Stimulated activated CD8-positive, alpha-beta memory T cell treated with anti-CD3 and anti-CD28 coated beads, Interleukin-2, amount 100 ng/mL, for 1 hour (primary cell): ENCODE data around the gene NDUFA11.

ENCODE experiments used
- DNase-seq, 2 donors: peaks; one replicate each; pipeline ENCODE4 v3.0.0-alpha.2; 2020; ENCODE audit warnings: low read depth in 2 of 2

NDUFA11 gene

DNA sequence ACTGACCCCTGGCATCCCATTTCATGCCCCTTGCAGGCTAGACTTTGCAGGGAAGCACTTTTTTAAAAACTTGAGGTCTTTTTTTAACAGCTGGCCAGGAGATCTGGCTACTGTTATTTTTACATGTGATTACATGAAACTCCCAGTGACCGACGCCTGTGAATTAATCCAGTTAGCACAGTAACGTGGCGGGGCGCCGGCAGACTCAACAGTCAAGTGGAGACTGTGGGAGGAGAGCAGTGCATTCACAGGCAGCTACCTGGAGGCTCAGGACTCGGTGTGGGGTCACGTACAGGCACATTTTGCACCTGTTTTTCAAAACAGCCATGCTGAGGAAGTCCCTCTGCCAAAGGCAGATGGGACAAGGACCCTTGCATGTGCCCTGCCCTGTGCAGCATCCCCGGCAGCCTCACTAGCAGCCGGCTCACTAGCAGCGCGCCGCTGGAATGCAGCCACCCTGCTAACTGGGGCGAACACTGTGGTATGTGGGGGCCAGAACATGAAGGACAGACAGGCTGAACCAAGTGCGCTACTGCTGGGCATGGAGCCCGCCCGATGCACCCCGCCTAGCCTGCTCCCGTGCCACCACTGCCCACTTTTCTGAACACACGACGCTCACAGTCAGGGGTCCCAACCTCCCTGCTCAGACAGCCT lies 29.1 kb upstream of the NDUFA11 start:
- no peak for DNase-seq

DNA sequence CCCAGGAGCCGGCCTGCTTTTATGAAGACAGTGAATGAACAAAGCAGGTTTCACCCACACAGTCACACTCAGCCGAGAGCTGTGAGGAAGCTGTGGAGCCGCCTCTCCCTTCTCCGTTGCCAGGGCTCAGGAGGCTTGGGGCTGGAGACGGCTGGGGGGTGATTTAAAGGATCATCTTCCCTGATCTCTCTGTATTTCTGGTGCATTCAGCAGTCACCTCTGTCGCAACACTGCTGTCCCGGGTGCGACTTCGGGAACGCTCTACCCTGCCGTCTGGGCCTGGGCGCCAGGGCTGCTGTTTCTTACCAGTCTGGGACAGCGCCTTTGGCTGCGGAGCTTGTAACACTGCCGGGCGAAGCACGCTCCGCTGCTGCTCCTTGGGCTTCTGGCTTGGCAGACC lies 28.6 kb upstream of the NDUFA11 start:
- no peak for DNase-seq

DNA sequence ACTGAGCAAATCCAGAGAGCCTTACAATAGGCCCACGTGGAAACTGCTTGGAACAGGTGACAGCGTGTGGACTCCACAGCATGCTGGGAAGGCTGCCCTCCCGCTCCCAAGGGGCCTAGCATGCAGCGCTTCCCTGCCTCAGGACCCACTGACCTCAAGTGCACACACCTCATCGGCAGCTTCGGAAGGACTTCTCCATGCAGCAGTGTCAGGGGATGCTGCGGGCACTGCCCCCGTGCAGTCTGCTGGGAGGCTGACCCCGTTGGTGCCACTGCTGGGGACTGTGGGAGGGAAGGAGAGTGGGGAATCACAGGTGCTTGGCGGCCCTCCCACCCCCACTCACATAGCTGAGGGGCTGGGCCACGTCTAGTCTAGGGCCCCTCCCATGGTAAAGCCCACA lies 27.7 kb upstream of the NDUFA11 start:
- DNase-seq: no peak

DNA sequence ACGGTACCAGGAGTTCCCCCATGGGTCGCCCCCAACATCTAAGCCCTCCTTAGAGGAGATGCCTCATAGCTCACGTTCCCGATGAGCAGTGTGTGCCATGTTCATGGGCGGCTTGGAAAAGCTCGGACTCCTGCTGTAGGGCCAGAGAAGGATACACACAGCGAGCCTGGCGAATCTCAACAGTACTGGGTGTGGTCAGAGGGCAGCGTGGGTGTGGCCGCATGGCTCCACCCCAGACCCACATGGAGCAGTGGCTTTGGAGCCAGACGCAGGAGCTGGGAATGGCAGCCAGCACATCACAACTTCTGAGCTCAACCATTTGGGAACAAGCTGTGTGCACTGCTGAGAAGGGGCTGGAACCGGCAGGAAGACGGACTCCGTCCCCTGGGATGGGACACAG lies 26.0 kb upstream of the NDUFA11 start:
- no peak for DNase-seq

DNA sequence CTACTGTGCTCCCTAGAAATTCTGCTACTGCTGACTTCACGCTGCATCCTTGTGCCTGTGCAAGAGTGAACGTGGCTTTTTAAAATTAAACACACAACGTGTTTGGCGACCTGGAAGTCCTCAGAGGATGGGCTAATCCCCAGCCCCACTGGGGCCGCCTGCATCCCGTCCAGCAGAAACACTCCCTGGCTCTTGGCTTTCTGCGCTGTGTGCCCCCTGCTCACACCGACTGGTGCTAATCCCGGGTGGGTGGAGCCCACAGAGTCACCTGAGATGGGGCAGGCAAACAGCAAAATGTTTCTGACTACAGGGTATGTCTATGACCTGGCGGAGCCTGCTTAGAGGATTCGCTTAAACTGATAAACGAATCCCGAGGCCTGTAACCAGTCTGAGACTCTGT lies 25.6 kb upstream of the NDUFA11 start:
- DNase-seq: no peak

DNA sequence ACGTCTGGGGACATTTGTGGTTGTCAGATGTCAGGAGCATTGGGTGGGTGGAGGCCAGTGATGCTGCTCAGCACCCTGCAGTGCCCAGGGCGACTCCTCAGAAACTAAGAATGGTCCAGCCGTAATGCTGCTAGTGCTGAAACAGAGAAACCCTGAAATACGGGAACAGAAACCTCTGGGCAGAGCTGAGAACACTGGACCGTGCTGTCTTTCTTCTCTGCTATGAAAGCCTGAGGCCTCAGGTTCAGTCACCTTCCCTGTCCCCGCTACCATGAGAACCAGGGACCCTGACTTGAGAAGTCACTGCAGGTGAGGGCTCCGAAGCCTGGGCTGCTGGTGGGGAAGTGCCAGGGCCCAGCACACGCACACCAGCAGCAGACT lies 23.8 kb upstream of the NDUFA11 start:
- no peak for DNase-seq

DNA sequence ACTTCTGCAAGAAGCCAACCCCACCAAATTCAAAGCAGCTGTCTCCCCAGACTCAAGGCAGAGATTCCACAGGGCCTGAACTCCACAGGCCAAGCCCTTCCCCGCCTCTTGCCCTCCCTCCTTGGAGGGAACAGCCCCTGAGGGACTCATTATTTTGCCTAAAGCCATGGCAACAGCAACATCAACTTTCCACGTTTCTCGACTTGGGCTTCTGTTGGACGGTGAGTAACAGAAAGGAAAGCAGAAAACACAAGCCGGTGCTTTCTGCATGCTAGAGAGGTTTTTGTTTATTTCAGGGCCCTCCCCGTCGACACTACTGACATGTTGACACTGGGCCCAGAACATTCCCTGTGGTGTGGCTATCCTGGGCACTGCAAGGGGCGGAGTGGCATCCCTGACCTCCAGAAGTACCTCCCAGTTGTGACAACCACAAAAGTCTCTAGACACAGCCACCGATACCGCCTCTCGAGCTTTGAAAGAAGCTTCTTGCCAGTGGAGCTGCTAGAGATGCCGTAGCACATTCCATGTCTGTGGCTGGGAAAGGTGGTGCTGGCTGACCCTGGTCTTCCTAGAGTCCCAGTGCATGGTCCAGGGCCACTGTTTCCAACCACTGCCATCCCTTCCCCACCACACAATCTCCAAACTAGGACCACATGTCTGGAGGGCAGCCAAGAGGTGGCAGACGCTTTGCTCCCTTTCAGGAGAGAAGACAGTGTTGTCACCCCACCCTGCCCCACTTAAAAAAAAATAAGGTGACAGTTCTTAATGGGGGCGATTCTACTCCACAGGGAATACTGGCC lies 23.3 kb upstream of the NDUFA11 start:
- no peak for DNase-seq

DNA sequence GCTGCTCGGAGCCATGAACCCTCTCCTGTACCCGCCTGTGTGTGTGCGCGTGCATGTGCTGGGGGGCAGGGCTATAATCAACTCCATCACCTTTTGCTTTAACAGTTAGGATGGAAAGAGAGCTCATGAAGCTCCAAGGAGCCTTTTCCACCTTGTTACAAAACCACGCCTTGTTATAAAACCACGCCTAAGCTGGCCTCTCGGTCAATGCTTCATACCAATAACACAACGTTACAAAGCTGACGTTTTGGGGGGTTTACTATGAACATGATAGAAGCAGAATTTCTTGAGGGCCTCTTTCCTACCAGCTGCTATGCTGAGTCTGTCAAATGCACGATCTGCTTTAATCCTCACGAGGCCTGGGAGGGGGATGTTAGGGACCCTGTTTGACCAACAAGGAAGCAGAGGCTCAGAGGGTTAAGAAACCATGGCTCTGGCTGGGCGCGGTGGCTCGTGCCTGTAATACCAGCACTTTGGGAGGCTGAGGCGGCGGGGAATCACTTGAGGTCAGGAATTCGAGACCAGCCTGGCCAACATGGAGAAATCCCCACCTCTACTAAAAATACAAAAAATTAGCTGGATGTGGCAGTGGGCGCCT lies 22.3 kb upstream of the NDUFA11 start:
- DNase-seq: no peak

DNA sequence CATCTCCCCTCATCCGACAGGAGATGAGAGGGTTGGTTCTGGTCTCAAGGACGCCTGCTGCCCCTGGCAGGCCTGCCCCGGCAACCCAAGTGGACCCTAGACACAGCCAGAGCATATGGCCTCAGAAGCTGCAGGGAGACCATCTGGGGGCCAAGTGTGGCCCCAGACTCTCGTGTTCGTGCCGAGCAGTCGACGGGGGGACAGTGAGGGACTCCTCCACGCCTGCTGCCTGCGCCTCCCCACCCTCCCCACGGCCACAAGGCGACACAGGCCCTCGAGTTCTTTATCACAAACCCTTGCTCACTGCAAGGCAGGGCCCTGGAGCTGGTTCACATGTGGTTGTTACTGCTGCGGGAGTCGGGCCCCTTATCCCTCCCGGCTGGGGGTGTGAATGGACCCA lies 19.8 kb upstream of the NDUFA11 start:
- DNase-seq: no peak

DNA sequence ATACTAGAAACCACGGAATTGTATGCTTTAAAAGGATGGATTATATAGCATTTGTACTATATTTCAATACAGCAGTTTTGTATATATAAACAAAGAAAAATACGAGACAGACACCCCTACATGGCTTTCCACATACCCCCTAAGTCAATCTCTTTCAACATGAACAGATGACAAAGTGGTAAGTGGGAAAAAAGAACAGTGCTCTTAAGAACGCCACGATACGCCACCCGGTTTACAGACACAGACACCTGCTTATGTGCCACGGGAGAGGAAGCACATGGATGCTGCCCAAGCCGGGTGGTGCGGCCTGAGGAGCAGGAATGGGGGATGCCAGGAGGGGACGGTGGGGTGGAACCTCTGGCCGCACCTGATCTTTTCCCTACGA lies 18.6 kb upstream of the NDUFA11 start:
- no peak for DNase-seq

DNA sequence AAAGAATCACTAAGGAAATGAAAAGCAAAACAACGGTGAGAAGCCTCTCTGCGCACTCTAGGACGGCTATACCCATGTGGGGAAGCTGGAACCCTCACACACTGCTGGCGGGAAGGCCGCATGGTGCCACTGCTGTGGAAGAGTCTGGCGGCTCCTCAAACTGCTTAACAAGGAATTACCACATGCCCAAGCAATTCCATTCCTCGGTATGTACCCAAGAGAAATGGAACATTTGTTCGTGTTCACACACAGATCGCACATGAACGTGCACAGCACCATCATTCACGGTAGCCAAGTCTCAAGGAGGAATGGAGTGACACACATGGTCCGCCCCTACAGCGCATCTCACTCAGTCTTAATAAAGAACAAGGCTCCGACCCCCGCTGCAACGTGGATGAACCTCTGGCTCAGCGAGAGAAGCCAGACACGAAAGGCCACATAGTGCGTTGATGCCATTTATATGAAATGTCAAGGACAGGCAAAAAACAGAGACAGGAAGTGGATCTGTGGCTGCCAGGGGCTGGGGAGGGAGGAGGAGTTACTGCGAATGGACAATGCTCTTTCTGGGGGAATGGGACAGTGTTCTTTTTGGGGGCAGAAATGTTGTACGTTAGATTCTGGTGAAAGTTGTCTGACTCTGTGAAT lies 18.0 kb upstream of the NDUFA11 start:
- DNase-seq: no peak

DNA sequence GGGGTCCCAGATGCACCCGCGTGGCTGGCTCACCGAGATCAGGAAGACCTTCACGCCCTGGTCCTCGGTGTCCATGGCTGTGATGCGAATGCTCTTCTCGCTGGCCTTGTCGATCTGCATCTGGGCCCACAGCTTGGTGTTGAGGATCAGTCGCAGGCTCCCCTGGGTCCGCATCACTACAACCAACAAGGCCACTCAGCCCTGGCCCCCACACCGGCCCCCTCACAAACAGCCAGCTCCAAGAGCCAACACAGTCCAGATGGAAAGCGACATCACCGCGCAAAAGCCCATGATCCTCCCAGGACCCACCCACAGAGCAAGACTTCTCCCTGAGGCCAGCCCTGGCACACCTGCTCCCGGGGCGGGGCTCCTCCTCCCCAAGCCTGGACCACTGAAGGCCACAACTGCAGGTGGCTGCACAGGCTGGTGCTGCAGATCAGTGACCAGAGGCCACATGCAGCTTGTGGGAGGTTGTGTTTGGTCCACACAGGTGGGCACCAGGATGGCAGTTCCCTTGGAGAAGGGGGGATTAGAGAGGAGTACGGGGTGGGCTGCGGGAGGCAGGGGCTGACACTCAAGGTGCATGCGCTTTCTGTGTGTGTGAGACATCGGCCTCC lies 15.0 kb upstream of the NDUFA11 start:
- DNase-seq: no peak

DNA sequence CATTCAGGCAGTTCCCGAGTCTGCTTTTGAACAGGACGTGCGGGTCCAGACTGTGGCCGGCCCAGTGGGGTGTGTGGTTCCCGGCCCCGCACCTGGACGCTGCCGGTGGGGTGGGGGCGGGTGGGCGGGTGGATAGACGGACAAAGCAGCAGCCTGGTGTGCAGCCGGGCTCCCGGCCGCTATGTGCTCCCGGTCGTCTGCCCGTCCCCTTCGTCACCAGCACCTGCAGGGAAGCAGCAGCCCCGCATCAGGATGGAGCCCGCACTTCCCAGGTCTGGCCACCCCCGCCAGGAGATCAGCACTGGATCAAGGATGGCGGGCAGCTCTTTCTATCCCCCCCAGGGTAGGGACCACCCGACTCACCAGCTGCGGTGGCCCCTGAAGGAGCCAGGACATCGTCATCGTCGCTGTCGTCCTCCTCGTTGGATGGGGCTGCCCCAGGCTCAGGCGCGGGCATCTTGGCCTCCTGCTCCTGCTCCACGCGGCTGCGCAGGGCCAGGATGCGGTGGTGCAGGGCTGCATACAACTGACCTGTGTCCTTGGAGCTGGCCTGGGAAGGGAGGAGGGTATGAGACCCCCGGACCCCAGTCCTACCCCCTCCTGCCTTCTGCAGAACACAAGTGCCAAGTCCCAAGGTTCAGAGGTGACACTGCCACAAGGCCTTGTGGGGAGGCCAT lies 14.0 kb upstream of the NDUFA11 start:
- no peak for DNase-seq

DNA sequence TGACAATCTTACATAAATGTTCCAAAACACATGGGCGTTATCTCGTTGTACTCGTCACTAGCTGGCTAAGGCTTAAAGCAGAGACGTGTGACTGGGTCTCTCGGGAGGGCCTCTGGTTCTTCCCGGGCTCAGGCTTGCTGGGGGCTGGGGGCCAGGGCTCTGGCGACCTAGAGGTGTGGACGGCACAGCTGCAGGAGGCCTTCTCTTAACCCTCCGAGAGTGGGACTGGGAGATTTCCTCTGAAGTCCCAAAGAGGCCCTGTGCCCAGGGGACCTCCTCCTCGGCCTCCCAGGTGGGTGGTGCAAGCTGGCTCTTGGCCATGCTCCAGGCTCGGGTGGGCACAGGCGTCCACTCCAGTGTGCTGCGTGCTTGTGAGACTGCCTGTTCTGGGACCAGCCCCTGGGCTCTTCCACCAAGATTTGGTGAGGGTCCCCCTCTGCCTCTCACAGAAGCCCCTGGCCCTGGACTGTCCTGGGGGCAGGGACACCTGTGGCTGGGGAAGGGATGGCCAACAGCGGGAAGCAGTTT lies 12.7 kb upstream of the NDUFA11 start:
- no peak for DNase-seq

DNA sequence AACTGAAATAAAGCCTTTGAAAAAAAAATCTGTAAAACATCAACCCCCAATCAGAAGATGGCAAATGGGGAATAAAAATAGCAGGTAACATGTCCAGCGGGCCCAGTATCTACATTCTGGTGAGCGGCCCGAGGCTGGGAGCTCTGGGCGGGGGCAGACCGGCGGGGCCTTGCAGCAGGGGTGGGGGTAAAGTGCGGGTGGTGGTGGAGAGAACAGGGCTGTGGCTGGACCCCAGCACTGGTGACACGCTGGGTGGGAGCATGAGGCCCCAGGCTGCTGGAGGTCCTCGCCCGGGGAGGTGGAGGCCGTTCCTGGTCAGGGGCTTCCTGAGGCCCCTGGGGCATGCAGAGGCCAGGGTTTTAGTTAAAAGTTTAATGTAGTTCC lies 12.2 kb upstream of the NDUFA11 start:
- DNase-seq: no peak

DNA sequence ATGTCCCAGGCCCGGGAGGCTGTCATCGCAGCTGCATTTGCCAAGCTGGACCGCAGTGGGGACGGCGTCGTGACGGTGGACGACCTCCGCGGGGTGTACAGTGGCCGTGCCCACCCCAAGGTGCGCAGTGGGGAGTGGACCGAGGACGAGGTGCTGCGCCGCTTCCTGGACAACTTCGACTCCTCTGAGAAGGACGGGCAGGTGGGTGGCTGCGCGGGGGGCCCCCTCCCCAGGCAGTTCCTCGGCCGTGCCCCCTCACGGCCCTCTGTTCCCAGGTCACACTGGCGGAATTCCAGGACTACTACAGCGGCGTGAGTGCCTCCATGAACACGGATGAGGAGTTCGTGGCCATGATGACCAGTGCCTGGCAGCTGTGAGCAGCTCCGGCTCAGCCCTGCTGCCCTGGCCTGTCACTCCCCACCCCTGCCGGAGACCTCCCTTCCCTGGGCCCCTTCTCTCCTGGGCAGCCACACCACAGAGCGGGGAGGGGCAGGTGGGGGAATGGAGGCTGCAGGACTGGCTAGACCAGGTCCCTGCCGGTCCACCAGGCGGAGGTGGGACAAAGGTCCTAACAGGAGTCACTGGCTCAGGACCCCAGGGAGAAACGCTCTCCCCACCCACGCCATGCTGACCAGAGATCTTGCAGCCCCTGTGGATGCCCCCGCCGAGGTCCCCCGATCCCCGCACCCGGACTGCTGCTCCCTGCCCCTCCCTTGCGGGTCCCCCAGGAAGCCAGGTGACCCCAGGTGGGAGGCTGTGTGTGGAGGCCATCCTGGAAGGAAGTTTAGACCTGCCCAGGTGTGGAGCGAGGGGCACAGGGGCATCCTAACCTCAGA lies 11.6 kb upstream of the NDUFA11 start:
- no peak for DNase-seq

DNA sequence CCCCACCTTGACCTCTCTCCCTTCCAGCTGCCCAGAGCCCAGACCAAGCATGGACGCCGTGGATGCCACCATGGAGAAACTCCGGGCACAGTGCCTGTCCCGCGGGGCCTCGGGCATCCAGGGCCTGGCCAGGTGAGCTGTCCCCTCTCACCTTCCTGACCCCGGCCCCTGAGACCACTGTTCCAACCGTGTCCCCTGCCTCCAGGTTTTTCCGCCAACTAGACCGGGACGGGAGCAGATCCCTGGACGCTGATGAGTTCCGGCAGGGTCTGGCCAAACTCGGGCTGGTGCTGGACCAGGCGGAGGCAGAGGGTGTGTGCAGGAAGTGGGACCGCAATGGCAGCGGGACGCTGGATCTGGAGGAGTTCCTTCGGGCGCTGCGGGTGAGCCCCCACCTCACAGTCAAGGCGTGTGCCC lies 10.8 kb upstream of the NDUFA11 start:
- DNase-seq: no peak

DNA sequence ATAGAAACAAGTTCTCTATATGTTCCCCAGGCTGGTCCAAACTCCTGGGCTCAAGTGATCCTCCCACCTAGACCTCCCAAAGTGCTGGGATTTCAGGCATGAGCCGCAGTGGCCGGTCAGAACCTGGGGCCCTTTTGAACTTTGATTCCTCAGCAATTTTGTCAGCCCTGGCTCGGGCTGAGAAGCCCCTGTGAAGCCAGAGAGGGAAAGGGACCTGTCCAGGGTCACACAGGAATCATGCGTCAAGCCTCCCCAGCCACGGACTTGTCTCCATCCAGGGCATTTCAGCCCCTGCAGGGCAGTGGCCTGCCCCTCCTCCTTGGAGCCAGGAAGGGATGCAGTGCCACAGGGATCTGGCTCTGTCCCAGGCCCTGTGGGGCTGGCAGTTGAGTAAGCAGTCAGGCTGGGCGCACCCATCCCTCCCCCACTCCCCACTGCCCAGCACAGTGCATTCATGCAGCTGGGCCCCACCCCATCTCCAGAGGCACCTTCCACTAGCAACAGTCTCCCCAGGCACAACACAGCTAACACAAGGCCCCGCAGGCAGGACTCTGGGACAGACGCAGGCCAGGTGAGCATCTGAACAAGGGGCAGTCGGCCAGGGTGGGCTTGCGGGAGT lies 10.3 kb upstream of the NDUFA11 start, which contains the start of gene CAPS:
Gene CAPS (plus strand): TSS at position 516 of the 619 bp plus-strand sequence. CDS start 153 bp downstream, outside the sequence.
- no peak for DNase-seq

DNA sequence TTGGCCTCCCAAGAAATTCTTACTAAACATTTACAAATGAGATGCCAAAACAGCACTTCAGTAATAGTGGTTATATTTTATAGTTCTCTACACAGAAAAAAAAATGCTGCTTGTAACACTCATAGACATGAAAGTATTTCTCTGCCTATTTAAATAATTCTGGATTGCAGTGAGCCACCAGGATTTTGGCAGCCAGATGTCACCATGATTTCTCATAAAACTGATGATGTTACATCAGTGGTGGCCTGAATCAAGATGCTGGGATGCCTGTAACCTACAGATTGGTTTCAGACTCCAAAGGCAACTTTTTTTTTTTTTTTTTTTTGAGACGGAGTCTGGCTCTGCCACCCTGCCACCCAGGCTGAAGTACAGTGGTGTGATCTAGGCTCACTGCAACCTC lies 7.8 kb upstream of the NDUFA11 start:
- no peak for DNase-seq

DNA sequence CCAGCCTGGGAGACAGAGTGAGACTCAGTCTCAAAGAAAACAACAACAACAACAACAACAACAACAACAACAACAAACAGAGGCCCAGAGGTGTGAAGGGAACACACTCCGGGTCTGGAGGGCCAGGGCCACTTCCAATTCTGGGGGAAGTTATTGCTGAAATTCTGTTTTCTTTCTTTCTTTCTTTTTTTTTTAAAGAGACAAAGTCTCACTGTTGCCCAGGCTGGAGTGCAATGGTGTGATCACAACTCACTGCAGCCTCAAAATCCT lies 7.0 kb upstream of the NDUFA11 start:
- no peak for DNase-seq
